SU-DHL-6 (cell line): ENCODE measurements around the gene PRKAR2A.

ENCODE experiments used
- EZH2phosphoT487 ChIP-seq: fragments of 200-600 bp; sonication (generic), shearing (Covaris generic); conservative IDR thresholded peaks from 2 replicates; pipeline ENCODE4 v1.6.1; 2018; ENCODE audit warnings: mild to moderate bottlenecking, antibody characterized with exemption, low read length, moderate library complexity, mixed read lengths
- TF ChIP-seq, protein P1 (sequence below): fragments of 200-600 bp; sonication (generic); IDR thresholded peaks from one replicate; pipeline ENCODE4 v1.5.1; 2017; ENCODE audit warnings: antibody characterized with exemption, mild to moderate bottlenecking, low read length, moderate library complexity; ENCODE audit not compliant: insufficient read depth, poor library complexity, severe bottlenecking

- TF ChIP-seq, protein P1, sequence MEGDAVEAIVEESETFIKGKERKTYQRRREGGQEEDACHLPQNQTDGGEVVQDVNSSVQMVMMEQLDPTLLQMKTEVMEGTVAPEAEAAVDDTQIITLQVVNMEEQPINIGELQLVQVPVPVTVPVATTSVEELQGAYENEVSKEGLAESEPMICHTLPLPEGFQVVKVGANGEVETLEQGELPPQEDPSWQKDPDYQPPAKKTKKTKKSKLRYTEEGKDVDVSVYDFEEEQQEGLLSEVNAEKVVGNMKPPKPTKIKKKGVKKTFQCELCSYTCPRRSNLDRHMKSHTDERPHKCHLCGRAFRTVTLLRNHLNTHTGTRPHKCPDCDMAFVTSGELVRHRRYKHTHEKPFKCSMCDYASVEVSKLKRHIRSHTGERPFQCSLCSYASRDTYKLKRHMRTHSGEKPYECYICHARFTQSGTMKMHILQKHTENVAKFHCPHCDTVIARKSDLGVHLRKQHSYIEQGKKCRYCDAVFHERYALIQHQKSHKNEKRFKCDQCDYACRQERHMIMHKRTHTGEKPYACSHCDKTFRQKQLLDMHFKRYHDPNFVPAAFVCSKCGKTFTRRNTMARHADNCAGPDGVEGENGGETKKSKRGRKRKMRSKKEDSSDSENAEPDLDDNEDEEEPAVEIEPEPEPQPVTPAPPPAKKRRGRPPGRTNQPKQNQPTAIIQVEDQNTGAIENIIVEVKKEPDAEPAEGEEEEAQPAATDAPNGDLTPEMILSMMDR = no peak
- TF ChIP-seq EZH2phosphoT487 = no peak
Observed at GRCh38 chr3:48845170-48845569, 2.5 kb downstream of the PRKAR2A start.
